Naive thymus-derived CD8-positive, alpha-beta T cell (primary cell): Measurements from ENCODE around the gene PEX26. TPM values are rescaled to one million over a fixed set of nuclear protein-coding genes. Genes with fewer than 3 reads are reported as not detected.
"Not testable (repeated sequence)": the region's sequence is repeated elsewhere in the genome, so short reads cannot be mapped to it uniquely, and the experiment has no call there.

Experiments used
- ATAC-seq, 2 donors: fragments of 150-1000 bp; cut with Tn5 transposase in 1 of 2; sonication (Bioruptor Pico), chemical (Tn5 transposase) in 1 of 2; 1 replicate in 1 of 2; 2 replicates in 1 of 2; pipeline ENCODE4 v1.10.0; 2021; ENCODE audit warnings: mild to moderate bottlenecking in 2 of 2, moderate library complexity in 2 of 2
- POLR2A ChIA-PET: fragments of 350-600 bp; sonication (Branson Sonifier 250); formaldehyde crosslinking; loops from one replicate; lab custom pipeline; 2021; ENCODE audit warnings: antibody characterized with exemption; lab: Charles Lee
- DNase-seq, 10 donors: peaks; one replicate each; pipeline versions ENCODE4 v3.0.0 to v3.0.0-alpha.2; 2020 to 2022
- H3K27ac Mint-ChIP-seq, 10 donors: one replicate each; pipeline ENCODE4 v1.8.0; 2020 to 2022; ENCODE audit warnings: mild to moderate bottlenecking in 10 of 10, mixed read lengths in 10 of 10, moderate library complexity in 4 of 10, inconsistent platforms in 1 of 10
- H3K27me3 Mint-ChIP-seq, 5 donors: one replicate each; pipeline ENCODE4 v1.8.0; 2021 to 2022; ENCODE audit warnings: mixed read lengths in 5 of 5
- H3K36me3 Mint-ChIP-seq, 3 donors: one replicate each; pipeline ENCODE4 v1.8.0; 2020 to 2022; ENCODE audit warnings: mixed read lengths in 3 of 3, mild to moderate bottlenecking in 2 of 3, inconsistent platforms in 1 of 3
- H3K4me1 Mint-ChIP-seq, 4 donors: one replicate each; pipeline ENCODE4 v1.8.0; 2021 to 2022; ENCODE audit warnings: mixed read lengths in 4 of 4
- H3K4me3 Mint-ChIP-seq, 10 donors: one replicate each; pipeline ENCODE4 v1.8.0; 2020 to 2022; ENCODE audit warnings: mild to moderate bottlenecking in 10 of 10, mixed read lengths in 10 of 10, moderate library complexity in 6 of 10, inconsistent platforms in 1 of 10
- H3K9me3 Mint-ChIP-seq, 9 donors: one replicate each; pipeline ENCODE4 v1.8.0; 2020 to 2022; ENCODE audit warnings: mixed read lengths in 9 of 9, mild to moderate bottlenecking in 3 of 9, inconsistent platforms in 1 of 9, moderate library complexity in 1 of 9
- polyA plus RNA-seq, 3 donors: library from polyadenylated mRNA; unstranded; fragments of 300-500 nt; fragmentation: Illumina TruSeq; gene quantifications; one replicate each; pipeline ENCODE4 v1.2.3, GENCODE V29; 2021
- total RNA-seq, 8 experiments: library from RNA in 2 of 8; stranded (reverse) in 2 of 8; gene quantifications; one replicate each; pipeline ENCODE4 v1.2.3 and lab custom pipeline; 2021 to 2026

The PEX26 gene
- 10 to 100 TPM; 39.3 to 41.2 TPM for total RNA-seq
- 1 to 10 TPM; 2.6 to 4.5 (median 3.8) TPM for polyA plus RNA-seq
- 67.6 to 104 (median 79.0) reads per million in 6 experiments for total RNA-seq (lab: John Stamatoyannopoulos, UW)

DNA sequence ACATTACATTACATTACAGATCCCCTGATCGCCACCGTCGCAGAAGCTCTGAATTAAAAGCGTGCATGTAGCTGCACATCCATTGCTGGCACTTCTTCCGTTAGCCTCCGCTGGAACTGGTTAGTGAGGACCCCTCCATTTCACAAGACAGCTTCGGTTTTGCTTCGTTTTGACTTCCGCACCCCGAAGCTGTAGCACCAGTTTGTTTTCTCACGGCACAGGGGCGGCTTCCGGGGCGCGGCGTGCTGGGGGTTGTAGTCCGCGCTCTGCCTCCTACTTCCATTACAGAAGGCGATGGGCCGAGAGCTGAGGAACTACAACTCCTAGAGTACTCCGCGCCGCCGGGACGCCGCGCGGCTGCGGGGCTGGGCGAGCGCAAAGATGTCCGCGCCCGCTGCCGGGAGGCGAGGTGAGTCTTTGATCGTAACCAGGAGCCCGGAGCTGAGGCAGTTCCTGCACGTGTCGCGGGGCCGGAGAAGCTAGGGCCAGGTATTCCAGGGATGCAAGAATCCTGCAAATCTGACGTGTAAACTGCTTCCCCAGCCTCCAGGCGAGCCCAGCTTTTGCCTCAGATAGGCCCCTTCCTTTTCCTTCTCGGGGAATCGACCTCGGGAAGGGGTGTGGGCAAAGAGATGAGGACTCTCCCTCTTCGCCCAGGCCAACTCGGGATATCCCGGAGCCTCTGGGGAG is at the start of gene PEX26:
PEX26 (plus strand) TSS at position 352 of the 690 bp plus-strand sequence. CDS start 387 bp downstream, outside the sequence.
- Mint-ChIP-seq H3K9me3 (no peaks in the 10 kb centered on the region), H3K27ac (peak within 1 kb of the TSS; percentile 96 to 100 (median 99)), H3K27me3 (no peaks in the 10 kb centered on the region), H3K4me1 (peaks cover 39 to 66% (median 54%) of the 10 kb centered on the region in 4 donors), H3K4me3 (peak within 1 kb of the TSS; percentile 90 to 99 (median 96)), H3K36me3 (peaks cover 5 to 41% (median 15%) of the 10 kb centered on the region in 3 donors)
- POLR2A ChIA-PET: interaction anchor here (0.7 to 4.2 kb wide), 13 partner anchors 73 to 439 kb away, joined by 3 to 26 read pairs (median 4); partner anchors contain the start of genes BCL2L13 and USP18
- DNase-seq (peak; percentile 89 to 96 (median 94)), ATAC-seq (peak; percentile 99)

DNA sequence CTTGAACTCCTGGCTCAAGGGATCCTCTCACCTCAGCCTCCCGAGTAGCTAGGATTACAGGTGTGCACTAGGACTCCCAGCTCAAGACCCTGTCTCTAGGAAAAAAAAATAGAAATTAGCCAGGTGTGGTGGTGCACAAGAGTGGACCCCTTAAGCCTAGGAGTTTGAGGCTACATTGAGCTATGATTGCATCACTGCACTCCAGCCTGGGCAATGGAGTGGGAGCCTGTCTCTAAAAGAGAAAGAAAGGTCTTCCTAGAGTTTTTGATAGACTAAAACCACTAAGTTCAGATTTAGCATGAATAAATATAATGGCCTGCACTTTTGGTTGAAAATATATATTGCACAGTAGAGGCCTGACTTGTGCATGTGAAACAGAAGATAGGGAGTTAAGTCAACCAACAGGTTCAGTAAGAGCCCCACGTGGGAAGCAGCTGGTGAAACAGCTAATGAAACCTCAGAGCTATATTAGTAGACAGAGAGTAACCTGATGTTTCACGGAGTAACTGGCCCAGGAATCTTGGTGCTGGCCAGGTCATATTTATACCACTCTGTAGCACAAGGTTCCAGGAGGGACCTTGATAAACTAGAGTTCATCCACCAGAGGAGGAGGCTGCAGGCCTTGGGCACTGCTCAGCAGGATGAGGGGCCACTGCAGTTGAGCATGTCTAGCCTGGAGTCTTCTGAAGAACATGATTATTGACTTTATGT is 48.8 kb upstream of the PEX26 start:
- H3K4me1 Mint-ChIP-seq: peaks cover 6 to 11% (median 7%) of the 10 kb centered on the region in 4 donors
- no peaks in the 10 kb centered on the region for H3K9me3 Mint-ChIP-seq
- H3K4me3 Mint-ChIP-seq: no peak overlapping the region
- DNase-seq (no peak), ATAC-seq (no peak)
- peaks cover 11 to 37% (median 23%) of the 10 kb centered on the region in 5 donors for H3K27me3 Mint-ChIP-seq
- H3K27ac Mint-ChIP-seq: no peak overlapping the region
- POLR2A ChIA-PET: no interaction called here
- no peaks in the 10 kb centered on the region for H3K36me3 Mint-ChIP-seq

- POLR2A ChIA-PET: no interaction called here
- no peak for DNase-seq
- no peaks in the 10 kb centered on the region for H3K9me3 Mint-ChIP-seq
- peaks cover 2 to 5% (median 4%) of the 10 kb centered on the region in 4 donors for H3K4me1 Mint-ChIP-seq
- H3K27me3 Mint-ChIP-seq: peaks cover 9 to 29% (median 19%) of the 10 kb centered on the region in 5 donors
- no peak for ATAC-seq
- no peak overlapping the region for H3K27ac Mint-ChIP-seq
- H3K36me3 Mint-ChIP-seq: no peaks in the 10 kb centered on the region
- H3K4me3 Mint-ChIP-seq: no peak overlapping the region
Measured at GRCh38 chr22:18029686-18030267, 48.0 kb upstream of the PEX26 start.

- Mint-ChIP-seq H3K9me3 (no peaks in the 10 kb centered on the region), H3K4me1 (no peaks in the 10 kb centered on the region), H3K27me3 (peaks cover 3 to 14% (median 8%) of the 10 kb centered on the region in 5 donors), H3K27ac (no peak overlapping the region), H3K4me3 (peak overlapping the region in 1 of 10 donors; percentile 65), H3K36me3 (no peaks in the 10 kb centered on the region)
- DNase-seq (no peak), ATAC-seq (no peak)
- POLR2A ChIA-PET: no interaction called here
Measured at GRCh38 chr22:18031695-18032454, 45.9 kb upstream of the PEX26 start.

DNA sequence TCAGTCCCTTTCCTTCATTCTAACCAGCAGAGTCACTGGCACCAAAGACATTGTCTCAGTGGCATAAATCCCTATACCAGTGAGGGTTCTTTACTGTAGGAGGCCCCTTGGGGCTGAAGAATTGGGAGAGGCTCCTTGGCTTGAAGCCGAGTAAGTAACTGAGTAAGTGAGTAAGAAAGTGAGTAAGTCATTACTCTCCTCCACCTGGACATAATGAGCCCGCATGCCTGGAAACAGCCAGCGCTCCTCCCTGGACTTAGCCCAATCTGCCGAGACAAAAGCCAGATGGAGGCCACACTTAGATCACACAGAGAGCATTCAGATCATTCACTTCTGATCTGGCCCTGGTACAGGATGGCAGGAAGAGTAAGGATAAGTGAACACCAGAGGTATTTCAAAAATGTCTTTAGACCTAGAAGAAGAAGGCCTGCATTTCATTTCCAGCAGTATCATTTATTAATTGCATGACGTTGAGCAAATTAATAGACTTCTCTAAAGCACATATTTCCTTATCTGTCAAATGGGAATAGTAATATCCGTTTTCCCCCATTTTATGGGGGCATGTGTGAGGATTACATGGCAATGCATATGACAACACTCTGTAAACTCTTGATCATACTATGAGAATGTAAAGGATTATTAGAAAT is 45.2 kb upstream of the PEX26 start:
- no peak overlapping the region for H3K27ac Mint-ChIP-seq
- peaks cover under 1 to 10% (median 3%) of the 10 kb centered on the region in 5 donors for H3K27me3 Mint-ChIP-seq
- H3K4me3 Mint-ChIP-seq: no peak overlapping the region
- POLR2A ChIA-PET: no interaction called here
- H3K36me3 Mint-ChIP-seq: no peaks in the 10 kb centered on the region
- DNase-seq (no peak), ATAC-seq (no peak)
- peaks cover 0 to 1% (median 0%) of the 10 kb centered on the region in 4 donors for H3K4me1 Mint-ChIP-seq
- no peaks in the 10 kb centered on the region for H3K9me3 Mint-ChIP-seq

GRCh38 chr22:18033204-18033998 is 44.4 kb upstream of the PEX26 start:
- peaks cover 0 to 9% (median 1%) of the 10 kb centered on the region in 5 donors for H3K27me3 Mint-ChIP-seq
- H3K36me3 Mint-ChIP-seq: no peaks in the 10 kb centered on the region
- H3K4me1 Mint-ChIP-seq: peaks cover 0 to 2% (median 0%) of the 10 kb centered on the region in 4 donors
- no peak overlapping the region for H3K4me3 Mint-ChIP-seq
- POLR2A ChIA-PET: no interaction called here
- H3K27ac Mint-ChIP-seq: no peak overlapping the region
- ATAC-seq: no peak
- no peaks in the 10 kb centered on the region for H3K9me3 Mint-ChIP-seq
- DNase-seq: no peak

DNA sequence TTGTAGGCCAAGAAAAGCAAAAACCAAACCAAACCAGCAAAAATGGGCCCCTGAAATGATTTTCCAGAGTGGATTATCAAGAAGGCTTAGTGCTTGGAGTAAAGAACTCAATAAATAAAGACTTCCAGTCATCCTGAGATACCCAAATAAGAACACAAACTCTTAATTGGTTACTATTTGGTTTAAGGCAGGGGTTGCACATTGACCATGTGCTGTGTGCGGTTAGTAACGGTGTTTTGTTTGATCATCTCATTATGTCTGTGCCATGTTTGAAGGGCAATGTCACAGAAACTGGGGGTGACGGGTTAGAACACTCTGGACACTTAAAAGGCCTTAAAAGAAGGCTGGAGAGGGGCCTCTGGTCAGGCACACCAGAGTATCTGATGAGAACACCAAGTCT is 43.7 kb upstream of the PEX26 start:
- no peak for DNase-seq
- H3K4me3 Mint-ChIP-seq: no peak overlapping the region
- H3K9me3 Mint-ChIP-seq: no peaks in the 10 kb centered on the region
- no peak for ATAC-seq
- peaks cover 0 to 2% (median 0%) of the 10 kb centered on the region in 4 donors for H3K4me1 Mint-ChIP-seq
- POLR2A ChIA-PET: no interaction called here
- H3K36me3 Mint-ChIP-seq: no peaks in the 10 kb centered on the region
- no peak overlapping the region for H3K27ac Mint-ChIP-seq
- H3K27me3 Mint-ChIP-seq: peaks cover 0 to 7% (median 2%) of the 10 kb centered on the region in 5 donors

GRCh38 chr22:18035751-18036150 is 42.0 kb upstream of the PEX26 start:
- H3K9me3 Mint-ChIP-seq: peaks cover 0 to 2% (median 0%) of the 10 kb centered on the region in 9 donors
- peaks cover 0 to 2% (median 0%) of the 10 kb centered on the region in 4 donors for H3K4me1 Mint-ChIP-seq
- ATAC-seq (no peak), DNase-seq (no peak)
- POLR2A ChIA-PET: no interaction called here
- H3K27ac Mint-ChIP-seq: no peak overlapping the region
- H3K36me3 Mint-ChIP-seq: peaks cover 0 to 3% (median 2%) of the 10 kb centered on the region in 3 donors
- no peak overlapping the region for H3K4me3 Mint-ChIP-seq
- H3K27me3 Mint-ChIP-seq: peaks cover 0 to 7% (median 3%) of the 10 kb centered on the region in 5 donors

DNA sequence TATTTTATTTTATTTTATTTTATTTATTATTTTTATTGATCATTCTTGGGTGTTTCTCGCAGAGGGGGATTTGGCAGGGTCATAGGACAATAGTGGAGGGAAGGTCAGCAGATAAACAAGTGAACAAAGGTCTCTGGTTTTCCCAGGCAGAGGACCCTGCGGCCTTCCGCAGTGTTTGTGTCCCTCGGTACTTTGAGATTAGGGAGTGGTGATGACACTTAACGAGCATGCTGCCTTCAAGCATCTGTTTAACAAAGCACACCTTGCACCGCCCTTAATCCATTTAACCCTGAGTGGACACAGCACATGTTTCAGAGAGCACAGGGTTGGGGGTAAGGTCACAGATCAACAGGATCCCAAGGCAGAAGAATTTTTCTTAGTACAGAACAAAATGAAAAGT is 36.9 kb upstream of the PEX26 start:
- H3K9me3 Mint-ChIP-seq, H3K27ac Mint-ChIP-seq, H3K4me1 Mint-ChIP-seq, H3K4me3 Mint-ChIP-seq, H3K36me3 Mint-ChIP-seq, ATAC-seq, POLR2A ChIA-PET, H3K27me3 Mint-ChIP-seq, DNase-seq: not testable (repeated sequence)

DNA sequence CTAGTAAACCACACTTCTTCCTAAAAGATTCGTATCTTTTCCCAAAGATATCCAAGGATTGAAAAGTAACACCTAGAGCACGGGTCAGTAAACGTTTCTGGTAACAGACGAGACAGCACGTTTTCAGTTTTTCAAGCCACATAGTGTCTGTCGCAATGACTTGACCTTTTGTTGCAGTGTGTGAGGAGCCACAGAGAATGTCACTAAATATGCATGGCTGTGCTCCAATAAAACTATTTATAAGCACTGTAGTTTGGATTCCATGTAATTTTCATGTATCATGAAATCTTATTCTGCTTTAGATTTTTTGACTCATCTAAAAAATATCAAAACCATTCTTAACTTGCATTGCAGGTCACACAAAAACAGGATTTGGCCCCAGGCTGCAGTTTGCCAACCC is 35.1 kb upstream of the PEX26 start:
- DNase-seq: no peak
- ATAC-seq: no peak
- POLR2A ChIA-PET: no interaction called here
- Mint-ChIP-seq H3K36me3 (peaks cover 0 to 3% (median 2%) of the 10 kb centered on the region in 3 donors), H3K4me3 (no peak overlapping the region), H3K9me3 (peaks cover 0 to 4% (median 0%) of the 10 kb centered on the region in 9 donors), H3K27ac (no peak overlapping the region), H3K27me3 (peaks cover 0 to 6% (median 4%) of the 10 kb centered on the region in 5 donors), H3K4me1 (no peaks in the 10 kb centered on the region)

- no peaks in the 10 kb centered on the region for H3K36me3 Mint-ChIP-seq
- POLR2A ChIA-PET: no interaction called here
- peaks cover 0 to 2% (median 0%) of the 10 kb centered on the region in 4 donors for H3K4me1 Mint-ChIP-seq
- DNase-seq (no peak), ATAC-seq (no peak)
- H3K27me3 Mint-ChIP-seq: peaks cover 0 to 12% (median 0%) of the 10 kb centered on the region in 5 donors
- no peak overlapping the region for H3K4me3 Mint-ChIP-seq
- peaks cover 0 to 3% (median 0%) of the 10 kb centered on the region in 9 donors for H3K9me3 Mint-ChIP-seq
- peak overlapping the region in 2 of 10 donors; percentile 47 to 73 for H3K27ac Mint-ChIP-seq
Measured at GRCh38 chr22:18044548-18045271, 33.1 kb upstream of the PEX26 start.
